ENCODE measurements around the gene BRAF.
A peak's percentile ranks its signal among the peaks of the same experiment; 100 is the strongest.
"Not testable (repeated sequence)": the region's sequence is repeated elsewhere in the genome, so short reads cannot be mapped to it uniquely, and the experiment has no call there.

BRAF gene

GRCh38 chr7:140696024-140696679 is 228.6 kb downstream of the BRAF start:
- no peaks in the 10 kb centered on the region for H3K9me3 ChIP-seq (replicated peaks; ENCODE audit: insufficient read depth, low read length)
- H3F3A ChIP-seq (ENCODE audit: insufficient read depth, low read length), result no peaks in the 10 kb centered on the region
- peak overlapping the region; percentile 81 for H3K4me2 ChIP-seq (ENCODE audit: low read depth, low read length)
- peak overlapping the region; percentile 65; the same call in 1 of the 2 replicates for H3K27ac ChIP-seq (ENCODE audit: low read length)
- TF ChIP-seq EZH2 (optimal IDR thresholded peaks at IDR 0.05; ENCODE audit: low read depth, low read length) (no peak), CTCF (IDR thresholded peaks at IDR 0.05; ENCODE audit: low read length) (no peak), EZH2phosphoT487 (IDR thresholded peaks at IDR 0.05; ENCODE audit: low read length) (no peak)
- H3K4me3 ChIP-seq (ENCODE audit: low read length), result peak overlapping the region; percentile 98
- H2AFZ ChIP-seq (ENCODE audit: low read length), result peak overlapping the region; percentile 88
- peak overlapping the region; percentile 81; the same call in 1 of the 2 replicates for H3K9ac ChIP-seq (ENCODE audit: low read length)
- H3K9me2 ChIP-seq (replicated peaks; ENCODE audit: insufficient read depth, low read length), result no peaks in the 10 kb centered on the region
- H3K4me1 ChIP-seq (ENCODE audit: low read length), result peaks cover 11% of the 10 kb centered on the region
- peaks cover 46% of the 10 kb centered on the region for H3K79me2 ChIP-seq (ENCODE audit: low read length)
- peak; percentile 96 for DNase-seq
- no peaks in the 10 kb centered on the region for H4K20me1 ChIP-seq (ENCODE audit: insufficient read depth, low read length)
- no peaks in the 10 kb centered on the region for H3K36me3 ChIP-seq (replicated peaks; ENCODE audit: insufficient read depth, low read length)
- H3K27me3 ChIP-seq (replicated peaks; ENCODE audit: insufficient read depth, low read length), result no peaks in the 10 kb centered on the region

- Histone ChIP-seq H3K36me3 (replicated peaks; ENCODE audit: insufficient read depth, low read length) (no peaks in the 10 kb centered on the region), H2AFZ (ENCODE audit: low read length) (no peak overlapping the region)
These were observed 229.3 kb downstream of the BRAF start for GRCh38 chr7:140695381-140695780.

GRCh38 chr7:140694592-140694991 is 230.1 kb downstream of the BRAF start:
- no peak overlapping the region for H3K9ac ChIP-seq (ENCODE audit: low read length)
- no peak for DNase-seq
- no peaks in the 10 kb centered on the region for H4K20me1 ChIP-seq (ENCODE audit: insufficient read depth, low read length)
- no peaks in the 10 kb centered on the region for H3K9me3 ChIP-seq (replicated peaks; ENCODE audit: insufficient read depth, low read length)
- H3K27me3 ChIP-seq (replicated peaks; ENCODE audit: insufficient read depth, low read length), result no peaks in the 10 kb centered on the region
- peaks cover 30% of the 10 kb centered on the region for H3K79me2 ChIP-seq (ENCODE audit: low read length)
- no peak overlapping the region for H3K4me2 ChIP-seq (ENCODE audit: low read depth, low read length)
- H2AFZ ChIP-seq (ENCODE audit: low read length), result no peak overlapping the region
- H3F3A ChIP-seq (ENCODE audit: insufficient read depth, low read length), result no peaks in the 10 kb centered on the region
- no peak overlapping the region for H3K27ac ChIP-seq (ENCODE audit: low read length)
- no peaks in the 10 kb centered on the region for H3K9me2 ChIP-seq (replicated peaks; ENCODE audit: insufficient read depth, low read length)
- no peaks in the 10 kb centered on the region for H3K36me3 ChIP-seq (replicated peaks; ENCODE audit: insufficient read depth, low read length)
- no peak overlapping the region for H3K4me3 ChIP-seq (ENCODE audit: low read length)
- TF ChIP-seq EZH2 (optimal IDR thresholded peaks at IDR 0.05; ENCODE audit: low read depth, low read length), result no peak
- no peak for TF ChIP-seq EZH2phosphoT487 (IDR thresholded peaks at IDR 0.05; ENCODE audit: low read length)
- TF ChIP-seq CTCF (IDR thresholded peaks at IDR 0.05; ENCODE audit: low read length), result no peak
- H3K4me1 ChIP-seq (ENCODE audit: low read length), result peaks cover 11% of the 10 kb centered on the region

More at GRCh38 chr7:140695381-140695780, 229.3 kb downstream of the BRAF start:
- Histone ChIP-seq H3K4me2 (ENCODE audit: low read depth, low read length) (no peak overlapping the region), H3K4me1 (ENCODE audit: low read length) (peaks cover 11% of the 10 kb centered on the region), H3K9me2 (replicated peaks; ENCODE audit: insufficient read depth, low read length) (no peaks in the 10 kb centered on the region), H4K20me1 (ENCODE audit: insufficient read depth, low read length) (no peaks in the 10 kb centered on the region), H3K27me3 (replicated peaks; ENCODE audit: insufficient read depth, low read length) (no peaks in the 10 kb centered on the region), H3K9ac (ENCODE audit: low read length) (no peak overlapping the region), H3K4me3 (ENCODE audit: low read length) (no peak overlapping the region), H3F3A (ENCODE audit: insufficient read depth, low read length) (no peaks in the 10 kb centered on the region), H3K9me3 (replicated peaks; ENCODE audit: insufficient read depth, low read length) (no peaks in the 10 kb centered on the region), H3K27ac (ENCODE audit: low read length) (no peak overlapping the region), H3K79me2 (ENCODE audit: low read length) (peaks cover 38% of the 10 kb centered on the region)
- no peak for DNase-seq
- no peak for TF ChIP-seq CTCF (IDR thresholded peaks at IDR 0.05; ENCODE audit: low read length)
- no peak for TF ChIP-seq EZH2phosphoT487 (IDR thresholded peaks at IDR 0.05; ENCODE audit: low read length)
- no peak for TF ChIP-seq EZH2 (optimal IDR thresholded peaks at IDR 0.05; ENCODE audit: low read depth, low read length)

- not testable (repeated sequence) for H2AFZ ChIP-seq (ENCODE audit: low read length); H4K20me1 ChIP-seq (ENCODE audit: insufficient read depth, low read length); H3K36me3 ChIP-seq (replicated peaks; ENCODE audit: insufficient read depth, low read length); H3K4me2 ChIP-seq (ENCODE audit: low read depth, low read length); H3K27ac ChIP-seq (ENCODE audit: low read length); H3F3A ChIP-seq (ENCODE audit: insufficient read depth, low read length); H3K27me3 ChIP-seq (replicated peaks; ENCODE audit: insufficient read depth, low read length); H3K9ac ChIP-seq (ENCODE audit: low read length); DNase-seq; H3K9me3 ChIP-seq (replicated peaks; ENCODE audit: insufficient read depth, low read length); H3K4me3 ChIP-seq (ENCODE audit: low read length); H3K9me2 ChIP-seq (replicated peaks; ENCODE audit: insufficient read depth, low read length)
- H3K4me1 ChIP-seq (ENCODE audit: low read length), result peaks cover 11% of the 10 kb centered on the region
- H3K79me2 ChIP-seq (ENCODE audit: low read length), result peaks cover 23% of the 10 kb centered on the region
These were observed 230.9 kb downstream of the BRAF start for GRCh38 chr7:140693849-140694248.

All from MM.1S (cell line).